HG03439 (cell line): Measurements from ENCODE around the gene TMEM131L.
A peak's percentile ranks its signal among the peaks of the same experiment; 100 is the strongest.

Experiments used
- ATAC-seq: cut with Tn5 transposase; IDR thresholded peaks from one replicate; pipeline ENCODE4 v1.9.1; 2021; ENCODE audit warnings: mild to moderate bottlenecking, moderate library complexity; ENCODE audit not compliant: unreplicated experiment

Gene TMEM131L

DNA sequence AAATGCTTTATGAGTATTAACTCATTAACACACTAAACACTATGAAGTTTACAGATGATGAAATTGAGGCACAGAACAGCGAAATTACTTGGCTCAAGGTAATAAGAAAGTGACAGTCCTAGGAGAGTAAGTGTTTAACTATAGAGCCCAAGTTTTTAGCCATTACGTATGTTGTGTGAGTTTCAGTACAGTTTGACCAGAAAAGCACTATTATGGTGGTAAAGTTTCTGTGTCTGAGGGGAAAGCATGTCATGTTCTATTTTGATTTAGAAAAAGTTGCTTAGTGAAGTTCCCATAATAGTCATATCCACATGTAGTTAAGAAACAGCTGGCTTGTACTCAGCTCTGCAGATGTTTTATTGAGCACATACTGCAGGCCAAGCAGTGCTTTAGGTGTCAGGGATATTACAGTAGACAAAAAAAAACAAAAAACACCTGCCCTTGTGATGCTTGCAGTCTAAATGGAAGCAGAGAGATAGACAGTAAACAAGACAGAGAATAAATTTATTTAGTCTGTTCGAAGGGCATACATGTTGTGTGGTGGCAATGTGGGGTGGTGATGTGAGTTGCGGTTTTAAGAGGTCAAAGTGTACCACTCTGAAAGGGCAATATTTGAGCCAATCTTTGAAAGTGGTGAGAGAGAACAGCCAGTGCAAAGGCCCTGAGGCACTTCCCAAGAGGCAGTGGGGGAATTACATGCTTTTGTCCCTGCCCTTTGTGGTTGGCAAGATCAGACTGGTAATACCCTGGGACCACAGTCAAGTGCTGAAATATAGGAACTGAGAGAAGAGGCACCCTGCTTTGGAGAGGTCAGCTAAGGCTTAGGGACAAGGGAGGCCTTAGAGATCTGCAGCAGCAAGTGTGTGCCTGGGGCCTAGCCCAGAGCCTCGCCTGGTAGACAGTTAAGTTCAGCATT lies 6.2 kb downstream of the TMEM131L start:
- ATAC-seq, result peak; percentile 49

DNA sequence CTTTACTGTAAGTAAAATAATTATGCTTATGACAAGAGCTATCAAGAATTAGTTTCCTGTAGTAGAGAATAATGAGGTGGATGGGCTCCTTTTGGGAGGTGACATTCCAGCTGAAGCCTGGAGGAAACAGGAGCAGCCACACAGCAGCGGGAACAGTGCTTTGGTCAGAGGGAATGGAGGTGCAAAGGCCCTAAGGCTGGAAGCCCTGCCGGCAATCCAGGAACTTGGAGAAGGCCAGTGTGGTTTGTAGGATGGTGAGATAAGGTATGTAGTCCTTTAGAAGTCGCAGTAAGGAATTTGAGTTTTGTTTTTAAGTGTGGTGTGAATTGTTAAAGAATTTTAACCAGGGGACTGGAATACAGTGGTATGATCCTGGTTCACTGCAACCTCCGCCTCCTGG lies 8.1 kb downstream of the TMEM131L start:
- no peak for ATAC-seq

DNA sequence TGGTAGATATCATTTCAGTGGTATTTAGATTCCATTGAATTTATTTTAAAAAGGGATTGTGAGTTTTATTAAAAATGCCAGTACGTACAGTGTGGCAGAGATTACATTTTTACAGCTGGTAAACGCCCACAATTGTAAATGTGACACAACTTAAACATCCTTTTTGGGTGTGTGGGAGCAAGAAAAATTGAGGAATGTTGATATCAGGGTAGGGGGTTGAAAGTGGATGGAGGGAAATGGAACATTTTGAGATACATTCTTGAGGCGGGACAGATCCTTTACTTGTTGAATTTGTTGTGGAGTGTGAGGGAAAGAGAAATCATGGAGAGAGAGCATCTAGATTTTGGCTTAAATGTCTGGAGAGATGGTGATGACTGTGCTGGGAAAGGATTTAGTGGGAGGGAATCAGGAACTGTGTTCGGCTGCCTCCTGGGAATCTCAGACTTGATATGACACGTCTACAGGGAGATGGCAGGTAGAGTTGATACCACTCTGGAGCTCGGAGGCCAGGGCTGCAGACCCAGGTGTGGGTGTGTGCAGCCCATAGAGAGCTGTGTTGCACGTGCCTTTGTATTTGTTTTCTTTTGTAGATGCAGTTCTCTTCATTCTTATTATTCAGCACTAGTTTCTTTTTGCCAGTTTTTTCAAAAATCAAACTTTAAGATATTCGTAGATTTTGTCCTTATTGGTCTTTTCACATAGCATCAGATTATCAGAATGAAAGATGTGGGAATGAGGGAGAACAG lies 10.8 kb downstream of the TMEM131L start:
- no peak for ATAC-seq

DNA sequence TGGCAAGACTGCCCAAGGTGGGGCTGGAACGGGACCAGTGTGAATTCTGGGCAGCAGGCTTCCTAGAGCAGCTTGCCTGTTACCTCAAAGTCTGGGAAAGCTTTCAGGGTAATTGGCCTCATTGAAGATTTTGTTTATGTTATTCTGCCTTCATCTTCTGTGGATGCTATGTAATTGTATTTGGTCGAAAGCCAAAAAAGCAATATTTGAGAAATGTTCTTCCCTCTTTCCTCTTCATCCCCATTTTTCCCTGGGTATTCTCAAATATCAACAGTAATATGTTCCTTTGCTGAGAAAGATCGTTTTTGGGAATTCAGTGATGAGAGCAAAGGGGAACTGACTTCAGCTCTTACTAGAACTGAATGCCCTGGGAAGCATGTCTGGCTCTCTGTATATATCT lies 12.9 kb downstream of the TMEM131L start:
- no peak for ATAC-seq

DNA sequence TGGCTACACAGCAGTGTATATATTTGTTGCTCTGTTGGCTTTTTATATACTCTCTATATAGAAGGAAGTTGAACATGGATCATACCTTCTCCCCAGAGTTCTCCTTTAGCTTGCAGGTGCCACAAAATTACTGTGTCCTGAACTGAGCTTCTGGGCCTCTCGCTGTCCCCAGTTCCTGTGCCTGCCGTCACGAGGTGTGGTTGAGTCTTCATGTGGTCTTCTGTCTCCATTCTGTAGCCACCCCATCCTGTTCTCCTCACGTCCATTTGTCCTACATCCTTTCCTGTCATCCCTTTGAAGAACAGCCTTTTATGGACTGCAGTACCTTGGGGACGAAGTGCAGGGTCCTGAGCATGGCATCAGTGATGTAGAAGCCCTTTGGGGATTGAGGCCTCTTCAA lies 14.5 kb downstream of the TMEM131L start:
- no peak for ATAC-seq

DNA sequence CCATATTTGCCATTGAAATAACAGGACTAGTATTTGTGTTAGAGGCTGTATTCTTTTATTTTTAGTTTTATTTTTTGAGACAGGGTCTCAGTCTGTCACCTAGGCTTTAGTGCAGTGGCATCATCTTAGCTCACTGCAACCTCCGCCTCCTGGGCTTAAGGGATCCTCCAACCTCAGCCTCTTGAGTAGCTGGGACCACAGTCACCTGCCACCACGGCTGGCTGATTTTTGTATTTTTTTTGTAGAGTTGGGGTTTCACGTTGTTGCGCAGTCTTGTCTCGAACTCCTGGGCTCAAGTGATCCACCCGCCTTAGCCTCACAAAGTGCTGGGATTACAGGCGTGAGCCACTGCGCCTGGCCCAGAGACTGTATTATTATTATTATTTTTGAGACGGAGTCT lies 15.3 kb downstream of the TMEM131L start:
- ATAC-seq, result no peak

DNA sequence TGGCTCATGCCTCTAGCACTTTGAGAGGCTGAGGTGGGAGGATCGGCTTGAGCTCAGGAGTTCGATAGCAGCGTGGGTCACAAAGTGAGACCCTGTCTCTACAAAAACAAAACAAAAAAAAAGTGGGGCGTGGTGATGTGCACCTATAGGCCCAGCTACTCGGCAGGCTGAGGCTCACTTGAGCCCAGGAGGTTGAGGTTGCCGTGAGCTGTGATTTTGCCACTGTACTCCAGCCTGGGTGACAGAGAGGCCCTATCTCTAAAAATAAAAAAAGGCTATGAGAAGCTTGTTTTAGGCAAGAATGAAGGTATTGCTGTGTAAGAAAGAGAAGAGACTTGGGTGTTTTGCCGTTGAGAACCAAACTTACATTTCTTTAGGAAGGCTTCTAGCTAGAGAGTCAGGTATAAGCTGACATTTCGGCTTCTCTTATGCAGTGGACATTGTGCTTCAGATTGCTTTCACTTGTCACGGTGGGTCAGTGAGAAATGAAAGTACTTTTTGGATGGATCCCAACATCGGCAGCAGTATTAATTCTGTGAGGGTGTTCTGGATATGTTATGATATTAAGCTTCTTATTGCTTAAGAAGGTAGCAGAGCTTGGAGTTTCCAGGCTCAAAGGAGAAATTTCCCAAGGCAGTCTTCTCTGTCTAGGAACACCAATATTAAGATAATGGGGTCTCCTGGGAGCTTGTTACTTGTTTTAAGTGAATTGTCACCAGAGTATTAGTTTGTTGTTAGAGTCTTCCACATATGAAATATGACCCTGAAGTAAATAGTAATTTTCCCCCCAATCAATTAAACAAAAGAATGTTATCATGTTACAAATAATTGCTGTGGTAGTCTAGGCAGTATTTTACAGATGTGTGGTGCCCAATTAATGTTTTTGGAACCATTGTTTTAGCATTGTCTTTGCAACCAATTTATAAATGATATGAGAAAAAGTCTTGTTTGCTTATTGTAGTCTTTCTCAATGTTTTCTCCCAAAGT lies 17.6 kb downstream of the TMEM131L start:
- no peak for ATAC-seq

DNA sequence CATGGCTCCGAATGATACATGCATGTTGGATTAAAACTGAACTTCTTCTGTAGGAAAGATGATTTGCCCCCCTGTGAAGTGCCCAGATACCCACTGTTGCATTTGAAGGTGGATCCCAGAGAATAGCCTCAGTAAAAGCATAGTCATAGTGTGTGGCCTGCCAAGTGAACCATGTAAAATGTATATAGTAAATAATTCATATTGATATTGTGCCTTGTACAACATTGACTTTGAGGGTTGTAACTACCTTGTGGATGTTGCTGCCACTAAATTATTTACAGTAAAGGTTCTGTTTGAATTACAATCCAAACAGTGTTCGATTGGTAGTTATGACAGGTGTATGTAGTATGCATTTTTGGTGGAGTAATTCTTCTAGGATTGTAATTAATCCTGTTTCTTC lies 19.2 kb downstream of the TMEM131L start:
- ATAC-seq, result no peak

DNA sequence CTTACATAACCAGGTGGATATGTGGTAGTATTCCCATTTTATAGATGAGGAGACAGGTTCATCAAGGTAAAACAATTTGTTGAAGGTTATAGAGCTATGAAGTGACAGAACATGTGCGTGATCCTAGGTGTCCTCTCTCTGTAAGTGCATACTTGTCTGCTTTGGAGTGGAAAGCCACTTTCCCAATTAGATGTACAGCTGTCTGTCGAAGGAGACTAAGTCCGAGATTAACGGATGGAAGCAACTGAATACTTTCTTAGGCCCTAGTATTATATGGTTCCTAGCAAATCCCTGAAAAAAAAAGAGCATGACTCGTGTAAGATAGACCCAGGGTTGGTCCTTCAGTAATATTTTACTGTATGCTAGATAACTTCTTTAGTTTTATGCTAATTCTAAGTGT lies 19.7 kb downstream of the TMEM131L start:
- ATAC-seq, result no peak

DNA sequence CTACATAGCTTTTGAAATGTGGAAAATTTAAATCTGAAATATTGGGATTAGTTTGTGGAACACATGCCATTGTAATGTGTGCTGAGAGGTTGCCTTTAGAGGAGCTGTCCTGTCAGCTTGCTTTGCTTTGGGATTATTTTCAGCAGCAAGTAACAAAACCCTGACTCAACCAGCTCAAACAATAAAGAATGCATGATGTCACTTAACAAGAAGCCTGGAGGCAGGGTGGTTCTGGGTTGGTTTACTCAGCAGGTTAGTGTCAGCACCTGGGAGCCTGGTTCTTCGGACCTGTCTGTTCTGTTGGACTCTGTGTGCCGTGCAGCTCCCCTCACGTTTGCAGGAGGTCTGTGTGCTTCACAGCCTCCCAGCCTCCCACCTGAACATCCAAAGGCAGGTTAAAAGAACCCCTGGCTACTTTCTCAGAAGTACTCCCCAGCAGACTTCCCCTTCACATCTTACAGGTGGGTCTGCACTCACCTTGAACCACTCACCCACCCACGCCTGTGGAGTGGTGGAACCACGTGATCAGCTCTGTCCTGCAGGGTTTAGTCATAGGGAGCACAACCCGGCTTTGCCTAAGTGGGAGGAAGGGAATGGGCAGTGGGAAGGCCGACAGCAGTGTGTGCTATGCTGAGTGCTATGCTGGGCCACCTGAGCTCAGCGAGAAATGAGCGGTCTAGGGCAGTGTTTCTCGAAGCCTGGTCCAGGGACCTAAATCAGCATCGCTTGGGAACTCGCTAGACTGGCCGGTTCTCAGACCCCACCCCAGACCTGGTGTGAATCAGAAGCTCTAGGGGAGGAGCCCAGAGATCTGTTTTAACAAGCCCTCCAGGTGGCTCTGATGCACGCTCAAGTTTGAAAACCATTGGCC lies 20.4 kb downstream of the TMEM131L start:
- no peak for ATAC-seq

DNA sequence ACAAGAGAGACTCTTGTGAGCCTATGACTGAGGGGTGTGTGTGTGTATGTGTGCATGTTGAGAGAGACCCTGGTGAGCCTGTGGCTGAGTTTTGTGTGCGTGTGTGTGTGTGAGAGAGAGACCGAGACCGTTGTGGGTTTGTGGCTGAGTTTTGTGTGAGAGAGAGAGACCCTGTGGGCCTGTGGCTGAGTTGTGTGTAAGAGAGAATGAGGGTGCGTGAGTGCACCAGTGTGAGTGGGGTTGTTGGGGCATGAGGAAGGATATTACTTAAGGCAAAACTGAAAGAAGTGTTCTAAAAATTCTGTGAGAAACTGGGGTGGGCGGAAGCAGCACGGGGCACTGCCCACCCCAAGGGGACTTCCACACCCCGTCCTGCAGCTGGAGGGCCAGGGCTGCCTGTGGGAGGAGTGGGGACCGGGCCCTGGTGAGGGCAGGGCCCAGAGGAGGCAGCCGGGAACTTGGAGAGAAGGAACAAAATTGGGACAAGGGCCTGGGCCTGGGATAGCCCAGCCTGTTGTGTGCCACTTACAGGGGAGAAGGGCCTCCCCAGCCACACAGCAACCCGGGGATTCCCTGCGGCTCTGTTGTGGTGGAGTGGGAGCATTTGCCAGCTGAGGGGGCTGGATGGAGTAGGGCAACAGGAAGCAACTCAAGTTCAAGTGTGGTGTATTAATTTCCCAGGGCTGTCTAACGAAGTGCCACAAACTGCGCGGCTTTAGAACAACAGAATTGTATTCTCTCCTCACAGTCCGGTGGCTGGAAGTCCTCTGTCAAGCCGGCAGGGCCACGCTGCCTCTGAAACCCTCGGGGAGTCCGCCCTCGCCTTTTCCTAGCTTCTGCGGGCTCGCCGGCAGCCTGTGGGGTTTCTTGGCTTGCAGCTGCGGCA lies 22.1 kb downstream of the TMEM131L start:
- ATAC-seq, result peak; percentile 49

DNA sequence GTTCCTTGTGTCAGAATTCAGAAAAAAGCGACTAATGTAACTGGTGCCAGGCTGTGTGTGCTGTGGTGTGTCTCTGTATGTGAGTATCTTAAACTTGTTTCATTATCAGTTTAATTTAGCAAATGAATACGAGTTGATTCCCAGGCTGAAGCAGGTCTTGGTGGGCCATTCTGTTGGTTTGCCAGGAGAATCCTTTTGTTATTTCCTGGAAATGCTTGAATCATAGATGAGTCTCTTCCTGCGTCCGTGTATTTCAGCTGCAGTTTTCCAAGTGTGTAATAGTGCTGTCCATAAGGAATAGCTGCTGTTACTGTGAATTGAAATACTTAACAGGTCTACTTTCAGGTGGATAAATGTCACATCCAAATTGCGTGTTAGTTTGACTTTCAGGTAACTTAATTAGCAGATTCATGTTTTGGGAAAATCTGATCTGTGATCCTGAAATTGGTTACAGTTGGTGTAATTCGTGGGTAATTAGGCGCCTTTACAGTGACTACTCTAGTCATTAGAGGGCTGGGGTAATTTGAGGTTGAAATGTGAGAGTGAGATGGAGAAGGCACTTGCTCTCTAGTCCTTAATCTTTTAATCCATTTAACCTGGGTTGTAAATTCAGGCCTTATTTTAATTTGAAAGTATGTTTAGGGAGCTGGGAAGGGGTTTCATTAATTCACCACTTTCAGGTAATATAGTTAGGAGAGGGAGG lies 23.8 kb downstream of the TMEM131L start:
- ATAC-seq, result no peak

DNA sequence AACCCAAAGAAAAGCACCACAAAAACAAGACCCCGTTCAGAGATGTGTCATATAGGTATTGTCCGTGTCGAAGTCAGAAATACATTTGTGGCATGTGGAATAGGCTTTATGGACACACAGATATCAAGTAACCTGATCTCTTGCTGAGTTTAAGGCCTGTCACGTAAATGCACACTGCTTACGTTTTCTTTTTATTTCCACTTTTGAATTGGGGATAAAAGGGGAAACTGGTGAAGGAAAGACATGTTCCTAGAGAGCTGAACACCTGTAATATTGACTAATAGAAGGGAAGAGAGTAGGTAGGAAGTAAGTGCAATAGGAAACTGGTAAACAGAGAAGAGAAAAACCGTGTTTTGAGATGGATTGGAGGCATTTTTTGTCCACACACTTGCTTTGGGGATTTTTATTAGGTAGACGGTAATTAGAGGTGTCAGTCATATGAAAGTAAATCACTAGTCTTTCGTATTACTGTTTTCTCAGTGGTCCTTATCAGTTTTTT lies 24.9 kb downstream of the TMEM131L start:
- no peak for ATAC-seq

DNA sequence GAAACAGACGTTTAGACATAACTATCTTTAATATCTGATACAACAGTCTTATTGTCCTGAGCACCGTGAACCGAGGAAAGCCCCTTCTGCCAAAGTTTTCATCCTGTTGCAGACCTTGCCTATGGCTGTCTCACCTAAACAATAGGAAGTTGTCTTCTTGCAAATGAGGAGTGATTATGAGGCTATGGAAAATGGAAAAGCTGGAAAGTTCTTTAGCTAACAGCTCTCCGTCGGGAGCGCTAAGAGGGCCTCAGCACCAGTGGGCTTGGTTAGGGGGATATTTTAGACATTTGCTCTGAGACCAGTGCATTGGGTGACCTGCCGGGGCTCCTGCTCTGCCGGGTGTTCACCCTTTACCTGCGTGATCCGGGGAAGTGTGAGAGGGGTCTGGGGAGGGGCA lies 28.4 kb downstream of the TMEM131L start:
- ATAC-seq, result no peak

DNA sequence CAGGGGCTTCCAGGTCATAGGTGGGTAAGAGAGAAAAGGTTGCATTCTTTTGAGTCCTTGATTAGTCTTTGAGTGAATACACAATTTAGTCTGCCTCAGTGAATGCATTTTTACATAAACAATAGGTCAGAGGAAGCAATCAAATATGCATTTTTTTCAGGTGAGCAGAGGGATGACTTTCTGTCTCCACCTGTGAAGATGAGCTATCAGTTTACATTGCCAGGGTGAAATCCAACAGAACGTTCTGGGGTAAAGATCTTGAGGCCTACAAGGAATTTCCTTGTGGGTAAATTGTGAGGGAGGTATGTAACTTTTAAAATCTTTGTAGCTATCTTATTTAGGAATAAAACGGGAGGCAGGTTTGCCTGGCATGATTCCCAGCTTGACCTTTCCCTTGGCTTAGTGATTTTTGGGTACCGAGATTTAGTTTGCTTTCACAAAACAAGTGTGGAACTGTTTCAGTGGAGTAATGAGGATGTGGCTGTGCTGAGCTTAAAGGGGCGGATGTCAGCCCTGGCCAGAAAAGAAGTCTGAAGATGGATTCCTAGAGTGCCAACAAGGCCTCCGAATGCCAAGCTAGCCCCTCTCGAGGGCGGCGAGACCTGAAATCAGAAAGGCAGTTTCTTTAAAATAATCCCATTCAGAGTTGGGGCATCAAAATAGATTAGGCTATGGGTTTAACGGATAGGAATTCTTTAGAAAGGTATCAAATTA lies 29.5 kb downstream of the TMEM131L start:
- no peak for ATAC-seq

DNA sequence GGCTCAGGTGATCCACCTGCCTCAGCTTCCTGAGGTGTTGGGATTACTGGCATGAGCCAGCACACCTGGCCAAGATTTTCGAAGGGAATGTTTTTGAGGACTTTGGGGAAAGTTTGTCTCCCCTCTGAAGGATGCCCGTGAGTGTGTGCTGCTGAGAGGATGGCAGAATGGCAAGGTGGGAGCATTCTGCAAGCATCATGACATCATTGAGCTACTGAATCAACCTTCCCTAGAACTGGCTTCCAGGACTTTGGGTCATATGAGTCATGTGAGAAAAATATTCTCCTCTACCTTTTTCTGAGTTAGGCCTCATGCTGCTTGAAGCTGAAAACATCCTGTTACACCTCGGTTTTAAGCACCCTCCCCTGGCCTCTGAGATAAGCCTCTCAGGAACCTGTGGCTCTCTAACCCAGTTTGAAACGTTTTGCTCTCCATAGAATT lies 31.0 kb downstream of the TMEM131L start:
- ATAC-seq, result peak; percentile 41
